Transverse colon (tissue), 4 donors: Measurements from ENCODE around the gene LYZL6.

ENCODE experiments used
- POLR2AphosphoS5 ChIP-seq, 3 donors: sonication (generic); formaldehyde crosslinking; IDR thresholded peaks; one replicate each; pipeline ENCODE4 v1.6.1; 2016; ENCODE audit warnings: antibody characterized with exemption in 3 of 3
- TF ChIP-seq, protein P1 (sequence below), 5 experiments: fragments of 200-600 bp in 3 of 5; fragments of 450-650 bp in 2 of 5; sonication (generic) in 3 of 5; IDR thresholded peaks; 1 replicate in 2 of 5; 2 replicates in 3 of 5; pipeline ENCODE4 v1.5.1; 2016 to 2017; ENCODE audit warnings: antibody characterized with exemption in 5 of 5, inconsistent platforms in 3 of 5, mild to moderate bottlenecking in 2 of 5, moderate library complexity in 1 of 5

GRCh38 chr17:35923609-35924114, 19.9 kb downstream of the LYZL6 start:
- TF ChIP-seq, protein P1, sequence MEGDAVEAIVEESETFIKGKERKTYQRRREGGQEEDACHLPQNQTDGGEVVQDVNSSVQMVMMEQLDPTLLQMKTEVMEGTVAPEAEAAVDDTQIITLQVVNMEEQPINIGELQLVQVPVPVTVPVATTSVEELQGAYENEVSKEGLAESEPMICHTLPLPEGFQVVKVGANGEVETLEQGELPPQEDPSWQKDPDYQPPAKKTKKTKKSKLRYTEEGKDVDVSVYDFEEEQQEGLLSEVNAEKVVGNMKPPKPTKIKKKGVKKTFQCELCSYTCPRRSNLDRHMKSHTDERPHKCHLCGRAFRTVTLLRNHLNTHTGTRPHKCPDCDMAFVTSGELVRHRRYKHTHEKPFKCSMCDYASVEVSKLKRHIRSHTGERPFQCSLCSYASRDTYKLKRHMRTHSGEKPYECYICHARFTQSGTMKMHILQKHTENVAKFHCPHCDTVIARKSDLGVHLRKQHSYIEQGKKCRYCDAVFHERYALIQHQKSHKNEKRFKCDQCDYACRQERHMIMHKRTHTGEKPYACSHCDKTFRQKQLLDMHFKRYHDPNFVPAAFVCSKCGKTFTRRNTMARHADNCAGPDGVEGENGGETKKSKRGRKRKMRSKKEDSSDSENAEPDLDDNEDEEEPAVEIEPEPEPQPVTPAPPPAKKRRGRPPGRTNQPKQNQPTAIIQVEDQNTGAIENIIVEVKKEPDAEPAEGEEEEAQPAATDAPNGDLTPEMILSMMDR (IDR thresholded peaks at IDR 0.05): no peak
- TF ChIP-seq POLR2AphosphoS5 (IDR thresholded peaks at IDR 0.05): no peak
